H1 (cell line): ENCODE results near the gene HRH1. TPM values are rescaled to one million over a fixed set of nuclear protein-coding genes. Genes with fewer than 3 reads are reported as not detected.

Experiments
- CTCF ChIA-PET: fragments of 300-600 bp; sonication (Branson Sonifier 250); formaldehyde crosslinking; loops from one replicate; lab custom pipeline; 2021; ENCODE audit not compliant: partially characterized antibody; lab: Charles Lee
- POLR2A ChIA-PET: fragments of 300-600 bp; sonication (Branson Sonifier 250); formaldehyde crosslinking; loops from one replicate; lab custom pipeline; 2021; ENCODE audit warnings: inconsistent platforms; ENCODE audit not compliant: partially characterized antibody; lab: Charles Lee
- DNase-seq, 2 experiments: peaks; one replicate each; pipeline versions ENCODE4 v3.0.0 to v3.0.0-alpha.2; 2010 to 2022; ENCODE audit warnings: low spot score in 2 of 2, low read depth in 1 of 2, mixed read lengths in 1 of 2
- FAIRE-seq: peaks from 2 replicates; lab custom pipeline; 2011; peaks lifted over from hg19 to GRCh38; lab: Jason Lieb, UNC
- H2AFZ ChIP-seq: 2 replicates; pipeline ENCODE4 v1.8.1; 2012; ENCODE audit warnings: low read length, inconsistent platforms
- H2AK5ac ChIP-seq: 2 replicates; pipeline ENCODE4 v1.6.1; 2013; ENCODE audit warnings: low read depth, low read length
- H2BK120ac ChIP-seq: replicated peaks from 2 replicates; pipeline ENCODE3; 2013; ENCODE audit warnings: low read depth, low read length, inconsistent platforms
- H2BK12ac ChIP-seq: 2 replicates; pipeline ENCODE4 v1.6.1; 2013; ENCODE audit warnings: low read depth, low read length
- H2BK15ac ChIP-seq: 2 replicates; pipeline ENCODE4 v1.6.1; 2013; ENCODE audit warnings: low read length
- H2BK20ac ChIP-seq: 2 replicates; pipeline ENCODE4 v1.6.1; 2013; ENCODE audit warnings: low read length
- H2BK5ac ChIP-seq: 2 replicates; pipeline ENCODE4 v1.6.1; 2013; ENCODE audit warnings: low read depth, low read length
- H3K14ac ChIP-seq: 2 replicates; pipeline ENCODE4 v1.6.1; 2013; ENCODE audit warnings: inconsistent platforms; ENCODE audit not compliant: insufficient read length
- H3K18ac ChIP-seq: 2 replicates; pipeline ENCODE4 v1.6.1; 2013; ENCODE audit warnings: low read length; ENCODE audit errors: extremely low read depth
- H3K23ac ChIP-seq: 2 replicates; pipeline ENCODE4 v1.6.1; 2013; ENCODE audit warnings: inconsistent platforms; ENCODE audit not compliant: insufficient read length
- H3K23me2 ChIP-seq: 2 replicates; pipeline ENCODE4 v1.6.1; 2013; ENCODE audit warnings: low read depth, low read length
- H3K27ac ChIP-seq: 2 replicates; pipeline ENCODE4 v1.6.1; 2011; ENCODE audit warnings: low read depth, low read length, inconsistent platforms
- H3K27me3 ChIP-seq, 4 experiments: replicated peaks in 1 of 4; 1 replicate in 1 of 4; 2 replicates in 3 of 4; pipeline versions ENCODE4 v1.6.1 to v1.8.1; 2011 to 2013; ENCODE audit warnings: low read length in 3 of 4, mild to moderate bottlenecking in 3 of 4, inconsistent platforms in 2 of 4, mixed read lengths in 2 of 4, moderate library complexity in 1 of 4; ENCODE audit not compliant: control insufficient read depth in 3 of 4, insufficient read depth in 3 of 4; ENCODE audit errors: extremely low read depth in 1 of 4
- H3K36me3 ChIP-seq, 4 experiments: 2 replicates each; pipeline versions ENCODE4 v1.6.1 to v1.8.1; 2011 to 2013; ENCODE audit warnings: mild to moderate bottlenecking in 4 of 4, low read length in 3 of 4, moderate library complexity in 2 of 4, control low read depth in 1 of 4, inconsistent platforms in 1 of 4; ENCODE audit not compliant: insufficient read depth in 4 of 4, control insufficient read depth in 2 of 4
- H3K4ac ChIP-seq: replicated peaks from 2 replicates; pipeline ENCODE3; 2013; ENCODE audit warnings: low read length, low read depth, mixed read lengths, inconsistent platforms; ENCODE audit not compliant: insufficient read length
- H3K4me1 ChIP-seq, 4 experiments: replicated peaks in 1 of 4; 1 replicate in 1 of 4; 2 replicates in 3 of 4; pipeline versions ENCODE4 v1.6.1 to v1.8.1; 2011 to 2013; ENCODE audit warnings: low read length in 3 of 4, inconsistent platforms in 2 of 4, mixed read lengths in 1 of 4; ENCODE audit not compliant: insufficient read depth in 4 of 4, control insufficient read depth in 3 of 4
- H3K4me2 ChIP-seq, 2 experiments: 2 replicates each; pipeline versions ENCODE4 v1.6.1 to v1.8.1; 2011 to 2013; ENCODE audit warnings: low read depth in 2 of 2, low read length in 2 of 2, control low read depth in 1 of 2, inconsistent platforms in 1 of 2, mild to moderate bottlenecking in 1 of 2; ENCODE audit not compliant: insufficient read depth in 1 of 2
- H3K4me3 ChIP-seq, 4 experiments: fragments of 200-600, 300-600 bp in 1 of 4; sonication (generic), shearing (Covaris generic), sonication (Bioruptor Twin) in 1 of 4; 2 replicates each; pipeline versions ENCODE4 v1.5.1 to v1.8.1; 2011 to 2016; ENCODE audit warnings: low read length in 4 of 4, low read depth in 3 of 4, control low read depth in 2 of 4, inconsistent platforms in 2 of 4, mild to moderate bottlenecking in 2 of 4, mixed read lengths in 1 of 4, moderate library complexity in 1 of 4; ENCODE audit not compliant: insufficient read depth in 2 of 4; ENCODE audit errors: extremely low read depth in 1 of 4
- H3K56ac ChIP-seq: replicated peaks from 2 replicates; pipeline ENCODE3; 2013; ENCODE audit warnings: low read depth, mild to moderate bottlenecking, mixed read lengths, low read length, inconsistent platforms; ENCODE audit not compliant: insufficient read length
- H3K79me1 ChIP-seq: 2 replicates; pipeline ENCODE4 v1.6.1; 2013; ENCODE audit warnings: low read depth, low read length, control low read depth
- H3K79me2 ChIP-seq, 2 experiments: 2 replicates each; pipeline versions ENCODE4 v1.6.1 to v1.8.1; 2012 to 2013; ENCODE audit warnings: low read length in 2 of 2, mild to moderate bottlenecking in 2 of 2, inconsistent platforms in 1 of 2; ENCODE audit not compliant: insufficient read depth in 2 of 2, control insufficient read depth in 1 of 2
- H3K9ac ChIP-seq, 4 experiments: replicated peaks in 1 of 4; 1 replicate in 1 of 4; 2 replicates in 3 of 4; pipeline versions ENCODE4 v1.6.1 to v1.8.1; 2011 to 2013; ENCODE audit warnings: low read depth in 3 of 4, low read length in 3 of 4, control low read depth in 2 of 4, mild to moderate bottlenecking in 2 of 4, moderate library complexity in 2 of 4, inconsistent platforms in 1 of 4; ENCODE audit errors: extremely low read depth in 1 of 4
- H3K9me3 ChIP-seq, 2 experiments: 2 replicates each; pipeline versions ENCODE4 v1.6.1 to v1.8.1; 2012 to 2013; ENCODE audit warnings: mild to moderate bottlenecking in 2 of 2, moderate library complexity in 2 of 2, control low read depth in 1 of 2, inconsistent platforms in 1 of 2, low read depth in 1 of 2, low read length in 1 of 2, mixed read lengths in 1 of 2; ENCODE audit not compliant: insufficient read depth in 2 of 2
- H4K20me1 ChIP-seq, 2 experiments: replicated peaks in 1 of 2; 2 replicates each; pipeline versions ENCODE3 to v1.8.1; 2011 to 2013; ENCODE audit warnings: inconsistent platforms in 2 of 2, low read length in 2 of 2, mild to moderate bottlenecking in 1 of 2; ENCODE audit not compliant: insufficient read depth in 2 of 2, control insufficient read depth in 1 of 2
- H4K5ac ChIP-seq: 2 replicates; pipeline ENCODE4 v1.6.1; 2013; ENCODE audit warnings: low read length, low read depth, mixed read lengths, inconsistent platforms; ENCODE audit not compliant: insufficient read length
- H4K8ac ChIP-seq: 2 replicates; pipeline ENCODE4 v1.8.0; 2013; ENCODE audit warnings: mild to moderate bottlenecking, moderate library complexity, low read length, inconsistent platforms; ENCODE audit not compliant: insufficient read depth; ENCODE audit errors: extremely low read depth
- H4K91ac ChIP-seq: replicated peaks from 2 replicates; pipeline ENCODE3; 2013; ENCODE audit warnings: low read length, mixed read lengths, inconsistent platforms; ENCODE audit not compliant: insufficient read length
- GABPA ChIP-seq: IDR thresholded peaks from 2 replicates; pipeline ENCODE4 v1.6.1; 2011; ENCODE audit warnings: mild to moderate bottlenecking, low read length, moderate library complexity, borderline replicate concordance; ENCODE audit not compliant: insufficient read depth
- MAX ChIP-seq: IDR thresholded peaks from 2 replicates; pipeline ENCODE4 v1.6.1; 2012; ENCODE audit warnings: inconsistent platforms
- SIX5 ChIP-seq: IDR thresholded peaks from 2 replicates; pipeline ENCODE4 v1.6.1; 2011; ENCODE audit warnings: mild to moderate bottlenecking, low read depth, low read length
- WGBS, 2 experiments: shearing (Covaris generic) in 1 of 2; methylation state at CpG; one replicate each; pipeline versions ENCODE4 v1.1.6 to v1.1.7; 2013 to 2015; ENCODE audit warnings: low lambda C conversion rate in 2 of 2, mixed read lengths in 2 of 2, inconsistent platforms in 1 of 2, low coverage in 1 of 2, missing lambda C conversion rate in 1 of 2; ENCODE audit not compliant: insufficient replicate concordance in 2 of 2, insufficient coverage in 1 of 2, insufficient read length in 1 of 2; ENCODE audit errors: extremely low coverage in 1 of 2, missing lambda C conversion rate in 1 of 2; 5-methylcytosine and 5-hydroxymethylcytosine counted together
- polyA plus RNA-seq, 7 experiments: library from polyadenylated mRNA; depleted of rRNA in 3 of 7; stranded (reverse) in 5 of 7; unstranded in 2 of 7; fragments of >200 nt in 5 of 7; fragments of 200-250 nt in 2 of 7; gene quantifications; 1 replicate in 5 of 7; 2 replicates in 1 of 7; 4 replicates in 1 of 7; pipeline versions ENCODE4 v1.2.1 to v1.2.3, GENCODE V29; 2011 to 2013; ENCODE audit warnings: missing spikeins in 2 of 7, mixed read lengths in 2 of 7
- total RNA-seq: library from RNA; stranded (reverse); fragmentation: NEBNext Ultra II Directional; extraction: Animal tissue kit (Norgen Biotek cat#: 25700); gene quantifications from 2 replicates; pipeline ENCODE4 v1.2.1, GENCODE V29; 2021

HRH1 gene
- total and polyA plus RNA-seq, 2 of the 8 experiments (the other 6 are each of a cell fraction or from before 2014, with no cell fraction given), result 0.11 TPM; not detected in 1

- no peaks in the 10 kb centered on the region for H3K27me3 ChIP-seq
- no peak overlapping the region for H2AK5ac ChIP-seq
- H3K79me2 ChIP-seq, result no peaks in the 10 kb centered on the region
- no peak overlapping the region for H2BK20ac ChIP-seq
- no peak overlapping the region for H3K56ac ChIP-seq
- H4K5ac ChIP-seq, result no peak overlapping the region
- H2BK5ac ChIP-seq, result no peak overlapping the region
- no peak overlapping the region for H3K4me2 ChIP-seq
- H3K23ac ChIP-seq, result no peak overlapping the region
- no peaks in the 10 kb centered on the region for H3K9me3 ChIP-seq
- H3K18ac ChIP-seq, result no peak overlapping the region
- no peak overlapping the region for H3K4ac ChIP-seq
- WGBS, 2 experiments, result 82% methylated on average over 4 of the region's 4 CpGs; no CpG with 5 or more reads in 1 of the 2 experiments
- FAIRE-seq (no peak), DNase-seq (no peak)
- no peak overlapping the region for H3K14ac ChIP-seq
- no peaks in the 10 kb centered on the region for H3K36me3 ChIP-seq
- no peak overlapping the region for H3K9ac ChIP-seq
- ChIA-PET CTCF (interaction anchor here (0.6 to 1.6 kb wide), 2 partner anchors 8 to 247 kb away, joined by 3 to 7 read pairs; no protein-coding TSS in a partner anchor), POLR2A (no interaction called here)
- H4K91ac ChIP-seq, result no peak overlapping the region
- no peak overlapping the region for H3K4me3 ChIP-seq
- no peaks in the 10 kb centered on the region for H4K20me1 ChIP-seq
- no peaks in the 10 kb centered on the region for H3K23me2 ChIP-seq
- no peak overlapping the region for H2BK12ac ChIP-seq
- H4K8ac ChIP-seq, result no peak overlapping the region
- no peak overlapping the region for H2BK15ac ChIP-seq
- H2AFZ ChIP-seq, result no peak overlapping the region
- H2BK120ac ChIP-seq, result no peak overlapping the region
- no peaks in the 10 kb centered on the region for H3K4me1 ChIP-seq
- H3K79me1 ChIP-seq, result no peaks in the 10 kb centered on the region
- TF ChIP-seq SIX5, result no peak
- no peak for TF ChIP-seq GABPA
- no peak for TF ChIP-seq MAX
- no peak overlapping the region for H3K27ac ChIP-seq
Observed at GRCh38 chr3:11228041-11228440, 73.7 kb downstream of the HRH1 start.
